NCI-H2196 (cell line): ENCODE data around the gene HYLS1.
"Not testable (repeated sequence)": the region's sequence is repeated elsewhere in the genome, so short reads cannot be mapped to it uniquely, and the experiment has no call there.

Experiments used
- DNase-seq: peaks from one replicate; lab custom pipeline; 2025; ENCODE audit not compliant: unreplicated experiment; lab: John Stamatoyannopoulos, UW

Gene HYLS1

GRCh38 chr11:125902927-125903710, 15.7 kb downstream of the HYLS1 start, which contains the start of gene PUS3:
TSS of gene PUS3 (minus strand) at chr11:125903206. CDS start at chr11:125896284, 6,922 bp downstream.
- DNase-seq: peak; percentile 88

- peak; percentile 21 for DNase-seq
These were observed 16.5 kb downstream of the HYLS1 start, which contains the start of gene DDX25 for GRCh38 chr11:125903711-125904659. TSS of gene DDX25 (plus strand) at chr11:125904508. CDS start at chr11:125904518, 10 bp downstream.

- DNase-seq: no peak
These were observed 17.2 kb downstream of the HYLS1 start for GRCh38 chr11:125904678-125905077.

GRCh38 chr11:125910226-125910849, 22.9 kb downstream of the HYLS1 start:
- no peak for DNase-seq

GRCh38 chr11:125914601-125915000, 27.1 kb downstream of the HYLS1 start:
- DNase-seq: not testable (repeated sequence)

GRCh38 chr11:125916683-125917347, 29.3 kb downstream of the HYLS1 start:
- no peak for DNase-seq

- no peak for DNase-seq
These were observed 30.8 kb downstream of the HYLS1 start for GRCh38 chr11:125918140-125918840.

- DNase-seq: no peak
These were observed 33.6 kb downstream of the HYLS1 start for GRCh38 chr11:125921042-125921441.

- DNase-seq: no peak
These were observed 34.7 kb downstream of the HYLS1 start for GRCh38 chr11:125922156-125922555.

GRCh38 chr11:125923012-125923579, 35.6 kb downstream of the HYLS1 start:
- DNase-seq: peak; percentile 86

- no peak for DNase-seq
These were observed 36.2 kb downstream of the HYLS1 start for GRCh38 chr11:125923633-125924032.

GRCh38 chr11:125924384-125925007, 37.0 kb downstream of the HYLS1 start:
- DNase-seq: no peak

- DNase-seq: peak; percentile 40
These were observed 37.8 kb downstream of the HYLS1 start for GRCh38 chr11:125925247-125925740.

- no peak for DNase-seq
These were observed 38.3 kb downstream of the HYLS1 start for GRCh38 chr11:125925804-125926203.

- no peak for DNase-seq
These were observed 39.2 kb downstream of the HYLS1 start for GRCh38 chr11:125926682-125927081.

GRCh38 chr11:125929445-125930075, 42.1 kb downstream of the HYLS1 start:
- DNase-seq: no peak

GRCh38 chr11:125930076-125930450, 42.6 kb downstream of the HYLS1 start:
- no peak for DNase-seq

GRCh38 chr11:125931116-125931515, 43.6 kb downstream of the HYLS1 start:
- DNase-seq: no peak

GRCh38 chr11:125931668-125932067, 44.2 kb downstream of the HYLS1 start:
- no peak for DNase-seq
